Hematopoietic multipotent progenitor cell treated with erythropoietin and hydrocortisone succinate and interleukin-3 and kit ligand, for 4 days (in vitro differentiated cells): ENCODE results near the gene CD180.

Experiments
- DNase-seq: peaks from one replicate; pipeline ENCODE4 v3.0.0-alpha.2; 2015

Gene CD180

DNA sequence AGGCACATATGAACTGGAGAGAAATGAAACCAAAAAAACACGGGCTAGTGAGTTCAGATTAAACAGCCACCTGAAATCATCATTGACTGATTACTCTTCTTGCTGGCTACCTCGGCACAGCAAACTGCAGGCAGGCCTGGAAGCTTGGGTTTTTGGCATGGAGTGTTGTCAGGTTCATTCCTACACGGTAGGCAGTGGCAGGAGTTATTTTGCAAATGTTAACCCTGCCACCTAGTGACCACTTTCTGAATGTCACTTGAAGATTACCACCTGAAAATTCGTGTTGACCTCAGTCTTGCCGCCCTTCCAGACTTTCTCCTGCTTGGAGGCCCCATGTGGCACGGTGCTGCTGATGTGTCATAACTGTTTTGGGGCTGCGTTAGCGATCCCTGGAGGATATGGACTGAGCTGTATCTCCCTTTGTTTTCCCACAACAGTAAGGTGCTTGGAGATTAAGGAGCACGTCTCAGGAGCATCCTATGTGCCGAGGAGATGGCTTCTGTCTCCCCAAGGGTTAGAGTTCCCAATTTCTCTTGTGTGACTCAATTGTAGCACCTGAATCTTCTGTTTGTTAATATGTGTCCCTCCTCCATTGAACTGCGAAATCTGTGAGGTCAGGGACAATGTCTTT is 12.7 kb upstream of the CD180 start:
- DNase-seq, result peak; percentile 88

DNA sequence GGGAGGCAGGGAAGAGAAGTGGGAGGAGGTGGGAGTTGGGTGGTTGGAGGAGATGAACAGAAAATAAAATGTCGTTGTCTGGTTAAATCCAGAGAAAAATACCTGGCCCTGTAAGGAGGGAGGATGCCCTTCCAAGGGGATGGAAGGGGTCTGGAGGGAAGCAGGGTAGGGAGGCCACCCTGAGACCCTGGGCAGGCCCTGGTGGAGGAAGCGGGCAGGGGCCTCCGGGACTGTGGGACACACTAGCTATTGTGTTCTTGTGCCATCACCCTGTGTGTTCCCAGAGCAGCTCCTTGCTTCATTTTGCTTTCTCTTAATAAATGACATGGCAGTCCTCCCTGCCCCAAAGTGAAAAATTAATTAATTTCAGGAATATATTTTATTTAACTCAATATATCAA is 11.8 kb upstream of the CD180 start:
- no peak for DNase-seq

DNA sequence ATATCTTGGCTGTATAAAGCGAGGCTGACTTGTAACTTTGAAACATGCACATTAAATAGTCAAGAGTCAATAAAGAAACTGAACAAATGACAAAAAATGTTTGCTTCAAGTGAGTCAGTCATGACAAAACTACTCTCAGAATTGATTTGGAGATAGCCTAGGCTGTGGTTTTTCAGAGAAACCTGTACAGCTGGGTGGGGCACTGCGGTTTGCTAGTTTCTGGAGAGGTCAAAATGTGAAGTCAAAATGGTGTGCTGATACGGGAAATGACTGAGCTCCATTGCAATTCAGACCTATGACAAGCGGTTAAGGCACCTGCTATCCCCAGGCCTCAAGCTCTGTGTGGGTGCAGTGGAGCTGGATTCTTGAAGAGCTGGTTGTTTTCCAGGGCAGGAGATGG is 10.3 kb upstream of the CD180 start:
- DNase-seq, result peak; percentile 94

DNA sequence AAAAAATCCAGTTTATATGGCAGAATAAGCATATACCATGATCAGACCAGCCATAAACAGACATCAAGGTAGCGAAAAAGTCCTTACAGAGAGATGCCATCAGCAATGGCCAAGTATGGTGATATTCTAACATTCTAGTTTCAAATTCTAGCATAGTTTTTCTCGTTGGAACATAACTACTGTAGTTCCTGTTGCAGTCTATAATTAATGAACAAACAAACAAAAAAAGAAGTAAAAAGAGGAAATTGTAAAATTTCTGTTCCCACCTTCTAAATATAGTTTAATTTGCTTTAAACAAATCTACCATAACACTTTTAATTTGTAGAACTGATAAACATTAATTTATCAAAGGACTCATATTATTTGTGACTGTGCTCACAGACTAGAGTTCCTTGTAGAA is 9.9 kb upstream of the CD180 start:
- no peak for DNase-seq

DNA sequence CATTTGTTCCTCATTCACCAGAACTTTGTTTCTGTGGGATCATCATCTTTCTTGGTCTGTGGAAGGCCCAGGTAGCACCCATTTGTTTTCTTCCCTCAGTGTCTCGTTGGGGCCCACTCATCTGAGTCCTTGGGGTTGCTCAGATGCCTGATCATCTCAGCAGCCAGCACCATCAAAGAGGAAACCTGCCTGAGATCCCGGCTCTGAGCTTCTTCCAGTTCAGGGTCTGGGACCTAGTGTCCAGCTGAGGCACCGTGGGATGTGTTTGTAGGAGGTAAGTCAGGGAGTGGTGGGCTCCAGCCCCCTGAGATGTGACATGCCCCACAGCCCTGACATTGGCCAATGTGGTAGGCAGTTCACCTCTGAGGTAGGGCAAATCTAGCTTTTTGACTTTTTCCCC is 9.4 kb upstream of the CD180 start:
- no peak for DNase-seq

DNA sequence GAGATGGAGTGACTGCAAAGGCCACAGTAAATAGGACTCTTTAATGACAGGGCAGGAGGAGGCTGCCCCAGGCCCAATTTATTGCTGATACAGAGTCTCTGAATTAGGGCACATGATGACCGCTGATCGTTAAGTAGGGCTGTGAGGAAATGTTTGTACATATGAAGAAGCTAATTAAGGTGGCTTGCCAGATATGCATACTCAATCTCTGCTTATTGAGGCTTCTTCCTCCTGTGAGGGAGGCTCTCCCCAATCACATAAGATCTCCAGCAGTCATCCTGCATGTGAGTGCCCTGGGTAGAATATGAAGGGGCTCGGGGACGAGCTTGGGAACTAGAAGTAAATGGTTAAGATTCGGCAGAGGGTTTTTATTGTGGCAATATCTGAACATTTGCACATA is 8.2 kb upstream of the CD180 start:
- no peak for DNase-seq

DNA sequence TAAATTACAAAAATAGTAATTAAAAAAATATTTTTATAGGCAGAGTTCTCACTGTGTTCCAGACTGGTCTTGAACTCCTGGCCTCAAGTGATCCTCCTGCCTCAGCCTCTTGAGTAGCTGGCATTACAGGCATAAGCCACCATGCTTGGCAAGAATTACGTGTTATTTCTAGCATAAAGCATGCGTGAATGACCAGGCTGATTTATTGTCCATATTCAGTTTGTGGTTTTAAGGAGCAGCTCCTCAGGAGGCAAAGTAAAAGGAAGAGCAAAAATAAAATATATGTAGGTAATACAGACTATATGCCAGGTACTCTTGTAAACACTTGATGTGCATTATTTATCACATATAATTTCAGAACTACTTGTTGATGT is 7.1 kb upstream of the CD180 start:
- DNase-seq, result no peak

DNA sequence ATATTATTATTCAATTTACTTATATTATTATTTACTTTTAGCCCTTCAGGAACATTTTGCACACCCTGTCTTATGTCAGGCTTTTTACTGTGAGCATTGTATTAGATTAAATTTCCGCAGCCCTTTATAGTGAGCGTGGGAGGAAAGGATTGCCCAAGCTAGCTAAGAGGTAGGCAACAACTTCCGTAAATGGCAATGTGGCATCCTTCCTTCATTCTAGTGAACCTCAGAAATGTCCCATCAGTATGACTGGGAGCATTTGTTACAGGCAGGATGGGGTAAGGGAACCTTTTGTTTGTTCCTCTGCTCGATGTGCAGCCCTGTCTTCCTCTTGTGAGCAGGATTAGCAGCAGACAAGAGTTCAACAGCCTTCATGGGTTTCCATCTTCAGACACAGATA is 6.2 kb upstream of the CD180 start:
- DNase-seq, result peak; percentile 78

DNA sequence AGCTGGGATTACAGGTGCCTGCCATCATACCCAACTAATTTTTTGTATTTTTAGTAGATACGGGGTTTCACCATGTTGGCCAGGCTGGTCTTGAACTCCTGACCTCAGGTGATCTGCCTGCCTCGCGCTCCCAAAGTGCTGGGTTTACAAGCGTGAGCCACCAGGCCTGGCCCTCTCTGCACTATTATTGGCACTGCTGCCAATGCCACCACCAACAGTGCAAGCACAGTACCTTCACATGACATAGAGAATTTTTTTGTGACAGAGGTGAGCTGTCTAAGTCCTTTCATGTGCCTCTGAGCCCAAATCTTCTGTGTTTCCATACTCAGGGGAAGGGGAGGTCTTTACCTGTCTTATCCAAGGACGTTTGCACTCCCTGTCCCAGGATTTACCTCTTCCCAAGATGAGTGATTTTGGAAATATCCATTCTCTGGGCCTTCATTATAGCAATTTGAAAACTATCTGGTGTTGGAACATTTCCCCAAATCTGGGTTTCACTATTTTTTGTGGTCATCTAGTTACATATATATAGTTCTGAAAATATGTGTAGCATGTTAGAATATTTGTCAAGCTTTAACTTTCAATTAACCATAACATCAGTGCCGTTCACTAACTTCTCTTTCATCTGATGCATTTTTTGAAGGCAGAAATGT is 5.4 kb upstream of the CD180 start:
- DNase-seq, result no peak

DNA sequence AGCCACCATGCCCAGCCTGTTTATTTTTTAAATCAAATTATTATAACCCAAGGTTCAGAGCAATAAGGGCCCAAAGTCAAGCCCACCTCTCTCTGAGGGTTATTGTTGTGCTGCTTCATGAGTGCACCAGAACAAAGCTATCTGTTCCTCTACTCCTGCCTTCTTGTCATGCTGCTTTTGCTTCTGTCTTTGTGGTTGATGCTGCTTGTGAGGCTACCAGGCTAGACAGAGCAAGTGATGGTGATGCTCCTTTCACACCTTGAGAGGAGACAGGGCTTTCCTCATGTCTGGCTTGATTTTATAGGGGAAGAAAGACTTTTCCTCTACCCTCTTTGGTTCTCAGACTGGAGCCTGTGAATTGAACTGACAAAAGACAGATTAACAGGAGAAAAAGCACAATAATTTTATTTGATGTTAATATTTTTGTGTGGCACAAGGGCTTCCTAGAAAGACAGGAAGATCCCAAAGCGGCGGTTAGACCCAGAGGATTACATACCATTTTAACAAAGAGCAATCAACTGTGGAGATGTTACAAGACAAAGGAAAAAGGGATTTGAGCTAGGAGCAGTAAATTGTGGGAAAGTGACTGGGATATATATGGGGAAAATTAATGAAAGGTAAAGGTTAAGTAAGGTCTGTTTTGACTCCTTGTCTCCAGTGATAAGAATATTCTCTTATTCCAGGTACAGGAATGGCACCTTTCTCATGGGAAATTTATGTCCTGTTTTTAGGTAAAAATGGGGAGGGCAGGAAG is 4.4 kb upstream of the CD180 start:
- no peak for DNase-seq

DNA sequence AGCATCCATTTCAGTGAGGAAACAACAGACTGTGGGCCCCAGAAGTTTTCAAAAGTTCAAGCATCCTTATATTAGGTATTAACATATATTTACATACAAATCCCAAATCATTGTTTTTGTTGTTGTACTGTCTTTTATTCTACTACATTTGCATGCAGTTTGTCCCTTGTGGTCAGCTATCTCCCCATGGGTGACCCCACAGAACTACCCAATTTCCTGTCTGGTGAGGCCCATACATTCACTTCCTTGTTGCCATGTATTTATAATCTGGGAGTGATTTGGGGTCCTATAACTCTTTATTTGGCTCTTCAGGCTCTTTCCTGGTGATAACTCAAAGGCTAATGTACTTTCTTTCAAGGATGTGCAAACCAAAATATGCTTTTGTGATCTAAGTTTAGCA is 3.3 kb upstream of the CD180 start:
- peak; percentile 62 for DNase-seq

DNA sequence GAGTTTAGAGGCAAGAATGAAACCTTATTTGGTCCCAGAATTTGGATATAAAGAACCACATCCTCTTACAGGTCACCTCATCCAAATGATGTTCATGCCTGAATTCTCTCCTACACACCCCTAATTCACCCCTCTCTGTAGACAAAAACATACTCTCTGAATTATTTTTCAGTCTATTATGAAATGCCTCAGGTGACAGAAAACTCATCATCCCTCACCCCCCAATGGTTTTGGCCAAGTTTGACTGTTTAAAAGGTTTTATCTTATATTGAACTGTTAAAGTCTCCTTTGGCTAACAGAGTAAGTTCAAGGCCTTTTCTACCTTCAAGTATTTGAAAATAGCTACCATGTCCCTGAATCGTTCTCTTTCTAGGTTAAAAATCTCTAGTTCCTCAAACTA is 2.3 kb upstream of the CD180 start:
- no peak for DNase-seq

DNA sequence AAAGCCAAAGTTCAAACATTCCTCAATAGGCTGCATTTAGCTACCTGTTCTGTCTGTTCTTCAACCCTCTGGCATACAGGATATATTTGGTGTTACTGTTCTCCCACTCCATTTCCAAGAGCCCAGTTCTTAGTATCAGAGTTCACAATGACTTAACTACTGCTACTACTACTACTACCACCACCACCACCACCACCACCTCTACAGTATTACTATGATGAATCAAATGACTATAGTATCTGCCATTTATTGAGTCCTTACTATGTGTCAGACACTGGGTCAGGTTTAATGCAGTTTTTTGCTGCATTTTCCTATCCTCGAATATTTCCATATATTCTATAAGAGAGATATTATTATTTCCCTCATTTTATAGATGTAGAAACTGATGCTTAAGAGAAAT is 937 bp upstream of the CD180 start:
- no peak for DNase-seq

DNA sequence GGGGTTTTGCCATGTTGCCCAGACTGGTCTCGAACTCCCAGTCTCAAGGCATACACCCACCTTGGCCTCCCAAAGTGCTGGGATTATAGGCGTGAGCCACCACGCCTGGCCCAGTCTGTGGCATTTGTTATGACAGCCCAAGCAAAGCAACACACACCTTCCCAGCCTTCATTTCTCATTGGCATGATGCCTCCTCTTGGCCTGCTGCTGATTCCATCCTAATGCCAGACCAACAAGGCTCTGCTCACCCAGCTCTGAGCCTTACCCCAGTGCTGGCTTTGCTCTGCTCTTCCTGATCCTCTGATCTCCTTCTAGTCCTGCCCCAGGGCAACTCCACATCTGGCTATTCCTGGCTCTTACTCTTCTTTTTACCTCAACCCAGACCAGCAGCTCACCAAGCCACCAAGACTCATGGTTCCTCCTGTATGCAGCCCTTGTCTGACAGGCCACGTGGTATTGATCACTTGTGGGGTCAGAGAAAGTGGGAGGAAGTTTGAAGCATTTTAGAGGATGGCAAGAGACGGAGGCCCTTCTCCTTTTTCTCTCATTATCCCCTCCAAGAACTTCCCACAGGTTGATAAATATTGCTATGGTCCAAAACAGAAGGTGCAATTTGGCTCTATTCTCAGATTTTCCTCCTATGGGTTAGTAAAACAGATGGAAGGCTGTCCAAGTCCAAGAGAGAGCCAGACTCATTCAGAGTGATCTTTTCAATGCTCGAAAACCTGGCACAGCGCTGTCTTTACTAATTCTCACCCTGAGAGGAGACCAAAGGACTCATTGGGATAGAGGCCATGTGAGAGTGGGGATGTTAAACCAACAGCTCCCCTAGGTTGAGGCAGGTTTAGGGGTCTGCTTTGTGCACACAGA is 958 bp downstream of the CD180 start:
- DNase-seq, result no peak

DNA sequence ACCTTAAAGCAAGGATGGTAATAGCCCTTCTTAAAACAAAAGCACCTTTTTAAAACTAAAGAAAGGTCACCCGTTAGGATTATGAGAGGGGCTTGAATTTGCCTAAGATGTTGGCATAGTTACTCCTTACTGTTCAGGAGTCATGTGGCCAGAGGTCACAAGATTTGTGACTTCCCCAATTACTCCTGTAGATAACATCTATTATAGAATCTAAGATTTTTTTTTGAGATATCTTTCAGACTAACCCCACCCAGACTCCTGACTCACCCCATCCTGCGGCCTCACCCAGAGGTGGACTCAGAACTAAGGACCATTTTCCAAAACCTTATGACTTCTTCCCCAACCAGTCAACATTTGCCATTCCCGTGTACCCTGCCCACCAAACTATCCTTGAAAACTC is 2.4 kb downstream of the CD180 start:
- peak; percentile 30 for DNase-seq

DNA sequence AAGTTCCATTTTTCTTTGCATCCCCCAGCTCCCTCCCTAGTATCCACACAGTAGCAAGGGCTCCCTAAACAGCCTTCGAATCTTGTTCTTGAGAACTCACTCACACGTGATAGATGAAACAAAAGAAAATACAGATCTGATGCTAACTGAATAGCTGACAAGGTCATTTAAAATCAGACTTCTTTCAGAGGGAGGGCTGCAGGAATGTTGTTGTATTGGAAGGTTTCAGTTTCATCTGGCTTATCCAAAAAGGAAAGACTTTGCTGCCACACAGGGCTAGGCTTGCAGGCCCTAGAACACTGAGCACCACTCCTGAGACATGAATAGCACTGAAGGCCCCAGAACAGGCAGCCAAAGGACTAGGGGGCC is 3.2 kb downstream of the CD180 start:
- no peak for DNase-seq

DNA sequence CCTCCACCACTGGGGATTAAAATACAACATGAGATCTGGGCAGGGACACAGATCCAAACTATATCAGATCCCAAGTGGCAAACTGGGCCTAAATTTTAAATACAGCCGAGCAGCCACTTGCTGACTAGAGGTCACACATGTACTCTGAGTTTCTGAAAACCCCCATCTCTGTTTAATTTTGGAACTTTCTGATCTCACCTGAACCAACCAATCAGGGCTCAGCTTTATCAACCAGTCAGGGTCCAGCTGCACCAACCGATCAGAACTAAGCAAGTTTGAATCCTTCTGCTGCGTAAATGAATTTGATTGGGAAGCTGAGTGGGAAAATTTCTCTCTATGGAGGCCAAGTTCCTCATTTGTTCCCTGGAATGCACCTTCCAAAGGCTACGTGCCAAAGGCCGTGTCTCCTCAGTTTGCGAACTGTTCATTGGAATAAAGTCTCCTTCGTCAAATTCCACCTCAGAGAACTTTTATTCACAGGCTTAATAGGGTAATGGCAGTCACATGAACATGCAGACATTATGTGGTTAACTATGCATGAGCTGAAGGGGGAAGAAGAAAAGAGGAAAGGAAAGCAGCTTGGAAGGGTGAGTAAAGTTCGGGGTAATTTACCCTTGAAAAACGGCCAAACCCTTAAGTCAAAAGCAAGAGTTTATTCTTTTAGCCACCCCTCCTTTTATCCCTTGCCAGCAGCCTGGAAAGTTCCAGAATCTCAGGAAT is 3.7 kb downstream of the CD180 start:
- peak; percentile 50 for DNase-seq

DNA sequence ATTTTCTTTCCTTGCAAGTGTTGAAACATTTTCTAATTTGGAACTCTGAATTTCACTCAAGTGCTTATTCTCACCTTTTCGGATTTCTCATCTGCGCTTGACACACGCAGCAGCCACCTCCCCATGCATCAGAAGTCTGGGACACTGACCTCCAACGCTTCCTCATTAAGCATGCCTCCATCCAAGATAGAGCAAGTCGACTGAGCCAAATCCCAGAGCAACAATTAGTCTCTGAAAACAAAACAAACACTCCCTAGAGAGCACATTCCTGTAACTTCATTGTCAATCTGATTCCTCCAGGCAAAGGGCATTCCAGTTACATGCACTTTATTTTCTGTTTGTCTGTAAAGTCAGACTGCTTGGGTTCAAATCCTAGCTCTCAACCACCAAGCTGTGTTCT is 5.7 kb downstream of the CD180 start:
- no peak for DNase-seq

DNA sequence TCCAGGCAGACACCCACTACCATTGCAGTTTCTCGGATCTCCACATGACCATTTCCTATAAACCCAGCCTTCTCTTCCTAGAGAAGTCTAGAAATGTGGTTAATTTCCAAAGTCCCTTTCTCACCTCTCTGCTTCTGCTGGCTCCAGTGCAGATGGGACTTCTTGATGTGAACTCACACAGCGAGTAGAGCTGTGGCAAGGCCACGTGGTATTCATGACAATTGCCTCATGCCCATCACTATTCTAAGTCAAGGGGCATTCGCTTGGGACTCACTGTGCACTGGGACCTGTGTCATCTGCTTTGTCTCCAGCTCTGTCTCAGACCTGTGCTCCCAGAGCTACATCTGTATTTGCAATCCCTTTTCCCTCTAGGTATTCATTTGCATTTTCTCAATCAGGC is 6.2 kb downstream of the CD180 start:
- no peak for DNase-seq

DNA sequence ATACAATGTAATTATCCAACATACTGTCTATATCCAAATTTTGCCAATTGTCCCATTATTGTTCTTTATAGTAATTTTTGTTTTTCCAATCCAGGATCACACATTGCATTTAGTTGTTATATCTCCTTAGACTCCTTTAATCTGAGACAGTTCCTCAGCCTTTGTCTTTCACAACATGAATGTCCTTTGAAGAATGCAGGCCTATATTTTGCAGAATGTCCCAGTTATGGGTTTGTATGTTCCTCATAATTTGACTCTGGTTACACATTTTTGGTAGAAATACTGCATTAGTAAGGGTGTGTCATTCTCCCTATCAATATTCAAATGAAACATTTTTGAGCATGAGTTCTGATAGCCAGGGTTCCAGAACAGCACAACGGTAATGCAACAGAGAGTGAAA is 6.7 kb downstream of the CD180 start:
- DNase-seq, result no peak

DNA sequence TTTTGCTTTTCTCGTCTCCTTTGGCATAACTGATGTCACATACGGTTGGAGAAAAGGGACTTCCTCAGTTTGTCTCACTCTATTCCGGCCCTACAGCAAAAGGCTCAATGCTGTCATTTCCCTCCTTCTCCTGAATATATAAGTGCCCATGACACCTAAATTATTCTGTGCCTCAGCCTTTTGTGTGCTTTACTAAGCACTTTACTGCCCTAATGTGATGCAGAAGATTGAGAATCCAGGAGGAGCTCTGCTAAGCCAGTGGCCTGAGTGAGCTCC is 7.6 kb downstream of the CD180 start:
- DNase-seq, result no peak

DNA sequence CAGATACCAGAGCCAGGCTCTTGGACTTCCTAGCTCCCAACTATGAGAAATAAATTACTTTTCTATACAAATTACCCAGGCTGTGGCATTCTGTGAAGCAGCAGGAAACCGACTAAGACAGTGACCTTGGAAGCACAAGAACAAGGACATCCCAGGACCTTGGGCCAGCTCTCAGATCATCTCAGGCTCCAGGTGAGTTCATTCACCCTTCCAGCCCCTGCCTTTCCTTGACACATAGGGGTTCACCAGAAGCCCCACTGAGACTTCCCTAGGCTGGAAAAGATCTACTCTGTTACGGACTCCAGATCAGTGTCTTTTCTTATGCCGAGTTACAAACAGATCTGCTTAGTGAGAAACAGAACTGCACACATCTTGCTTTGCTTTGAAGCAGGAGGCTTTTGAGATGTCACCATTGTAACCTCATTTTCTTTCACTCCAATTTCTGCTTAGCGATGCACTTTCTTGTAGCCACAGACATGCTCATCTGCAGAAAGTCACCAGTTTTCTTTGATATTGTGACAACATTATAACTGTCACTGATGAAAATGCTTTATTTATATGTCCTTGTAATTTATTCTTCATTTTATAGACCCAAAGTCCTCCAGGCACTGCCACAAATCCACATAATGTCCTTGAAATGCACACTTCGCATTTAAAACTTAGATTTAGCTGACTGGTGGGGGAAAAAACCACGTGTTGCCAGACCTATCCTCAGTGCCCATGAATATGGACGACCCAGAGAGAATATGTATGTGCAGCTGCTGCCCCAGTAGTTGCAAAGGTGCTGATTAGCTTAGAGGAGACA is 8.1 kb downstream of the CD180 start:
- DNase-seq, result no peak
